Lower lobe of right lung (tissue), 2 donors: ENCODE measurements around the gene FAM118B. TPM values are rescaled to one million over a fixed set of nuclear protein-coding genes. Genes with fewer than 3 reads are reported as not detected.
"Not testable (repeated sequence)": the region's sequence is repeated elsewhere in the genome, so short reads cannot be mapped to it uniquely, and the experiment has no call there.

Experiments
- ATAC-seq, 2 donors: fragments of 200-7000 bp; cut with Tn5 transposase; one replicate each; pipeline ENCODE4 v1.9.1; 2020 to 2022; ENCODE audit warnings: mild to moderate bottlenecking in 2 of 2, moderate library complexity in 2 of 2
- DNase-seq: peaks from one replicate; pipeline ENCODE4 v3.0.0-alpha.2; 2020
- H3K27ac ChIP-seq: fragments of 200-600 bp; one replicate; pipeline ENCODE4 v1.8.0; 2022
- H3K27me3 ChIP-seq: fragments of 200-600 bp; one replicate; pipeline ENCODE4 v1.8.0; 2022; ENCODE audit warnings: low read depth
- H3K36me3 ChIP-seq: fragments of 200-600 bp; one replicate; pipeline ENCODE4 v1.8.0; 2022; ENCODE audit warnings: mild to moderate bottlenecking
- H3K4me1 ChIP-seq: fragments of 200-600 bp; one replicate; pipeline ENCODE4 v1.8.0; 2022
- H3K4me3 ChIP-seq: fragments of 200-600 bp; one replicate; pipeline ENCODE4 v1.8.0; 2022; ENCODE audit warnings: mild to moderate bottlenecking
- H3K9me3 ChIP-seq: fragments of 200-600 bp; one replicate; pipeline ENCODE4 v1.8.0; 2022
- intact Hi-C: fragments of 100-400 bp; cut with DNase I; formaldehyde crosslinking; loops from one replicate; pipeline ENCODE4 v1.11.0; 2022
- total RNA-seq: library from RNA; stranded (reverse); fragmentation: NEBNext Ultra II Directional; extraction: Animal tissue kit (Norgen Biotek cat#: 25700); gene quantifications from one replicate; pipeline ENCODE4 v1.2.1, GENCODE V29; 2021
- TF ChIP-seq, protein P1 (sequence below): fragments of 200-600 bp; IDR thresholded peaks from one replicate; pipeline ENCODE4 v1.8.0; 2022; ENCODE audit warnings: antibody characterized with exemption, mild to moderate bottlenecking
- donor health status: DM: no; HTN: yes; CAD: no; lungs with severe emphysema.

The FAM118B gene
- total RNA-seq, 1 donor from 2014 or later: 35.2 TPM

DNA sequence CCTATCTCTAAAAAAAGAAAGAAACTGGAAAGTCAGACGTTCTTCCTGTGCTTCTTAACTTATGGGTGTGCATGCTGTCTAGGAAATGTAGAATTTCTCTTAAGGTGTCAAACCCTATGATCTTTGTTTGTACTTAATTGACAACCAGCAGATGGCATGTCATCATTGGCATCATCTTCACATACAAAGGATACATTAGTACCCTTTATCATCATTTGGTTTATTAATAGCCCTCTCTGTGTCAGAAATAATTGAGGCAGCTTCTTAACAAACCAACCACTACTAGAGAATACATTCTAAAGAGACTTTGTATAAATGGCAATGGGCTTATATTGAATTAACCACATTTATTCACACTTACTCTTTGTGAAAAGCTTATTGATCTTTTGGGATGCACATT is 43.2 kb downstream of the FAM118B start:
- intact Hi-C loops: no loop called here
- no peak for DNase-seq
- Histone ChIP-seq H3K9me3 (no peaks in the 10 kb centered on the region), H3K27ac (no peak overlapping the region), H3K4me1 (no peaks in the 10 kb centered on the region), H3K36me3 (peaks cover 75% of the 10 kb centered on the region), H3K4me3 (no peak overlapping the region), H3K27me3 (no peaks in the 10 kb centered on the region)
- ATAC-seq: no peak
- TF ChIP-seq, protein P1, sequence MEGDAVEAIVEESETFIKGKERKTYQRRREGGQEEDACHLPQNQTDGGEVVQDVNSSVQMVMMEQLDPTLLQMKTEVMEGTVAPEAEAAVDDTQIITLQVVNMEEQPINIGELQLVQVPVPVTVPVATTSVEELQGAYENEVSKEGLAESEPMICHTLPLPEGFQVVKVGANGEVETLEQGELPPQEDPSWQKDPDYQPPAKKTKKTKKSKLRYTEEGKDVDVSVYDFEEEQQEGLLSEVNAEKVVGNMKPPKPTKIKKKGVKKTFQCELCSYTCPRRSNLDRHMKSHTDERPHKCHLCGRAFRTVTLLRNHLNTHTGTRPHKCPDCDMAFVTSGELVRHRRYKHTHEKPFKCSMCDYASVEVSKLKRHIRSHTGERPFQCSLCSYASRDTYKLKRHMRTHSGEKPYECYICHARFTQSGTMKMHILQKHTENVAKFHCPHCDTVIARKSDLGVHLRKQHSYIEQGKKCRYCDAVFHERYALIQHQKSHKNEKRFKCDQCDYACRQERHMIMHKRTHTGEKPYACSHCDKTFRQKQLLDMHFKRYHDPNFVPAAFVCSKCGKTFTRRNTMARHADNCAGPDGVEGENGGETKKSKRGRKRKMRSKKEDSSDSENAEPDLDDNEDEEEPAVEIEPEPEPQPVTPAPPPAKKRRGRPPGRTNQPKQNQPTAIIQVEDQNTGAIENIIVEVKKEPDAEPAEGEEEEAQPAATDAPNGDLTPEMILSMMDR: no peak

DNA sequence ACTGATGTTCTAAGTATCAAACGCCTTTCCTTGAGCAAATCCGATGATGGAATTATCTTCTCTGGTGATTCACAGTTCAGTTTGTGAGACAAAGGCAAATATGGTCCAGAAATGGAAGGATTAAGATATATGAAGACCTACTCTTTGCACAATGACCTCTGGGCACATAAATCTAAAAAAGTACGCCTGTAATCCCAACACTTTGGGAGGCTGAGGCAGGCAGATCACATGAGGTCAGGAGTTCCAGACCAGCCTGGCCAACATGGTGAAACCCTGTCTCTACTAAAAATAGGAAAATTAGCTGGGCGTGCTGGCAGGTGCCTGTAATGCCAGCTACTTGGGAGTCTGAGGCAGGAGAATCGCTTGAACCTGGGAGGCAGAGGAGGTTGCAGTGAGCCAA is 43.9 kb downstream of the FAM118B start:
- DNase-seq, ATAC-seq, H3K4me3 ChIP-seq, H3K27me3 ChIP-seq, H3K27ac ChIP-seq, intact Hi-C loops, H3K9me3 ChIP-seq, H3K4me1 ChIP-seq: not testable (repeated sequence)
- peaks cover 74% of the 10 kb centered on the region for H3K36me3 ChIP-seq

DNA sequence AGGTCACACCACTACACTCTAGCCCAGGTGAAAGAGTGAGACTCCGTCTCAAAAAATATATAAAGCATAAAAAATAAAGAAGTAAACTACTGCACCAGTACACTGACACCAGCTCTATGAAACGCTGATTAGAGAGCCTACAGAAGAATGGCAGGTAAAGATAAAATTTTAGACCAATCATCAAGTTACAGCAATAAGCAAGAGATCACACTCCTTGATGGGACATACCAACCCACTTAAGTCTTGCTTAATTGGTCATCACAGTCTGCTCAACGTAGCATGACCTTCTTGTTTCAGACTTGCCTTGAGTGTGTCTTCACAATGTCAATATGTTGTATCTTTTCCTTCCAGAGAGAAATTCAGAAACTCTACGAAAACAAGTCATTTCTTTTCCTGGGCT is 44.6 kb downstream of the FAM118B start:
- no peak for ATAC-seq

GRCh38 chr11:126257144-126257543 is 45.6 kb downstream of the FAM118B start:
- H3K4me1 ChIP-seq: peaks cover 5% of the 10 kb centered on the region
- no peaks in the 10 kb centered on the region for H3K27me3 ChIP-seq
- H3K9me3 ChIP-seq: no peaks in the 10 kb centered on the region
- ATAC-seq (no peak), DNase-seq (no peak)
- H3K4me3 ChIP-seq: no peak overlapping the region
- intact Hi-C loops: no loop called here
- H3K36me3 ChIP-seq: peaks cover 74% of the 10 kb centered on the region
- TF ChIP-seq, protein P1: no peak
- no peak overlapping the region for H3K27ac ChIP-seq

More for the DNA sequence above, 44.6 kb downstream of the FAM118B start:
- no peaks in the 10 kb centered on the region for H3K9me3 ChIP-seq
- H3K36me3 ChIP-seq: peaks cover 73% of the 10 kb centered on the region
- TF ChIP-seq, protein P1: no peak
- DNase-seq: no peak
- H3K4me3 ChIP-seq: no peak overlapping the region
- peaks cover 5% of the 10 kb centered on the region for H3K4me1 ChIP-seq
- intact Hi-C loops: no loop called here
- H3K27ac ChIP-seq: no peak overlapping the region
- no peaks in the 10 kb centered on the region for H3K27me3 ChIP-seq

DNA sequence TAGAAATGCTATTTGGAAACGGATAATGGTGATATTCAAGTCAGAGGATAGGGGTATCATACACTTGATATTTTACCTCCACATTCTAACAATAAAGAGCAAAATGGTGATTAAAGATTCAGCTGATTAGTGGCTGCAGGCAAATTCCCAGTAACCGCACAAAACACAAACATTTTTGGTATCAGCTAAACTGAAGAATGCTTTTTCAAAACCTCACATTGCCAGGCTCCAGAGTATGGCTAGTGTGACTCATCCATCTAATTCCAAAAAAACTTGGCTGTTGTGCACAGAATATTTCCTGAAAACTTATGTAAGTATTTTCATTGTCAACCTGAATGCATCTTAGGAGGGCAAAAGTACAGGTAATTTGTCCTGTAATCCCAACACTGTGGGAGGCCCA is 46.2 kb downstream of the FAM118B start:
- ATAC-seq (no peak), DNase-seq (no peak)
- H3K4me3 ChIP-seq: no peak overlapping the region
- H3K36me3 ChIP-seq: peaks cover 76% of the 10 kb centered on the region
- TF ChIP-seq, protein P1: no peak
- H3K4me1 ChIP-seq: peaks cover 5% of the 10 kb centered on the region
- no peaks in the 10 kb centered on the region for H3K27me3 ChIP-seq
- intact Hi-C loops: no loop called here
- no peaks in the 10 kb centered on the region for H3K9me3 ChIP-seq
- no peak overlapping the region for H3K27ac ChIP-seq

GRCh38 chr11:126262216-126262615 is 50.6 kb downstream of the FAM118B start:
- intact Hi-C loops: no loop called here
- TF ChIP-seq, protein P1: no peak
- H3K27me3 ChIP-seq: no peaks in the 10 kb centered on the region

More at GRCh38 chr11:126262216-126262615, 50.6 kb downstream of the FAM118B start:
- peaks cover 9% of the 10 kb centered on the region for H3K4me1 ChIP-seq
- peaks cover 78% of the 10 kb centered on the region for H3K36me3 ChIP-seq
- DNase-seq (no peak), ATAC-seq (no peak)
- no peaks in the 10 kb centered on the region for H3K9me3 ChIP-seq
- no peak overlapping the region for H3K4me3 ChIP-seq
- H3K27ac ChIP-seq: no peak overlapping the region
